B cell (primary cell): ENCODE data around the gene ANKRD17.

Source experiments
- CTCF ChIP-seq: fragments of 200-600 bp; IDR thresholded peaks from one replicate; pipeline ENCODE4 v1.8.0; 2022; ENCODE audit warnings: antibody characterized with exemption, mild to moderate bottlenecking
- EZH2 ChIP-seq: IDR thresholded peaks from 2 replicates; pipeline ENCODE4 v1.6.1; 2012; ENCODE audit warnings: borderline replicate concordance, low read depth, mild to moderate bottlenecking, moderate library complexity, low read length; ENCODE audit not compliant: insufficient read depth, poor library complexity, severe bottlenecking

- TF ChIP-seq CTCF (no peak), EZH2 (no peak)
These were observed 105.7 kb downstream of the ANKRD17 start for GRCh38 chr4:73152893-73153292.
